Neutrophil (primary cell): ENCODE results near the gene SERTAD1.
A peak's percentile ranks its signal among the peaks of the same experiment; 100 is the strongest.
"Not testable (repeated sequence)": the region's sequence is repeated elsewhere in the genome, so short reads cannot be mapped to it uniquely, and the experiment has no call there.

Source experiments
- H3K27ac ChIP-seq: fragments of 200-600 bp; sonication (generic); 2 replicates; pipeline ENCODE4 v1.5.1; 2016; ENCODE audit warnings: mild to moderate bottlenecking, moderate library complexity
- H3K27me3 ChIP-seq: fragments of 200-600 bp; sonication (generic); 2 replicates; pipeline ENCODE4 v1.6.0; 2016; ENCODE audit warnings: mild to moderate bottlenecking
- H3K36me3 ChIP-seq: fragments of 200-600 bp; sonication (generic); 2 replicates; pipeline ENCODE4 v1.5.1; 2017
- H3K4me1 ChIP-seq, 2 experiments: fragments of 200-600 bp in 1 of 2; sonication (generic) in 1 of 2; 1 replicate in 1 of 2; 2 replicates in 1 of 2; pipeline versions ENCODE4 v1.5.1 to v1.6.1; 2013 to 2016; ENCODE audit warnings: low read depth in 1 of 2, low read length in 1 of 2, mild to moderate bottlenecking in 1 of 2, moderate library complexity in 1 of 2; ENCODE audit not compliant: control insufficient read depth in 1 of 2, insufficient read depth in 1 of 2
- H3K4me3 ChIP-seq, 2 experiments: fragments of 200-600 bp in 1 of 2; sonication (generic) in 1 of 2; 1 replicate in 1 of 2; 2 replicates in 1 of 2; pipeline ENCODE4 v1.5.1; 2013 to 2016; ENCODE audit warnings: low read depth in 1 of 2, low read length in 1 of 2, mild to moderate bottlenecking in 1 of 2, moderate library complexity in 1 of 2
- H3K9me3 ChIP-seq: fragments of 200-600 bp; sonication (generic); 2 replicates; pipeline ENCODE4 v1.5.1; 2016
- CTCF ChIP-seq: fragments of 200-600 bp; sonication (generic); IDR thresholded peaks from 2 replicates; pipeline ENCODE4 v1.5.1; 2016; ENCODE audit warnings: antibody characterized with exemption

The SERTAD1 gene

GRCh38 chr19:40431698-40432097 lies 5.9 kb upstream of the SERTAD1 start:
- Histone ChIP-seq H3K27ac (no peak overlapping the region), H3K4me1 (peaks cover 13 to 15% of the 10 kb centered on the region in 2 experiments), H3K9me3 (no peaks in the 10 kb centered on the region), H3K4me3 (no peak overlapping the region), H3K27me3 (no peaks in the 10 kb centered on the region), H3K36me3 (no peaks in the 10 kb centered on the region)
- no peak for TF ChIP-seq CTCF

- not testable (repeated sequence) for H3K27ac ChIP-seq, H3K27me3 ChIP-seq, H3K9me3 ChIP-seq, H3K4me3 ChIP-seq, H3K36me3 ChIP-seq
- peaks cover 19 to 23% of the 10 kb centered on the region in 2 experiments for H3K4me1 ChIP-seq
Observed at GRCh38 chr19:40430242-40430641, 4.5 kb upstream of the SERTAD1 start.

GRCh38 chr19:40428197-40428596 lies 2.4 kb upstream of the SERTAD1 start:
- H3K27ac ChIP-seq, H3K4me3 ChIP-seq, H3K36me3 ChIP-seq, H3K27me3 ChIP-seq, H3K9me3 ChIP-seq: not testable (repeated sequence)
- H3K4me1 ChIP-seq, result peaks cover 14 to 15% of the 10 kb centered on the region in 2 experiments

GRCh38 chr19:40424637-40425449 lies 949 bp downstream of the SERTAD1 start:
- H3K4me3 ChIP-seq, result peak overlapping the region; percentile 85 to 92
- H3K27me3 ChIP-seq, result no peaks in the 10 kb centered on the region
- H3K9me3 ChIP-seq, result no peaks in the 10 kb centered on the region
- H3K4me1 ChIP-seq, result peaks cover 27 to 34% of the 10 kb centered on the region in 2 experiments
- peak overlapping the region; percentile 97 for H3K27ac ChIP-seq
- TF ChIP-seq CTCF, result no peak
- H3K36me3 ChIP-seq, result peaks cover 10% of the 10 kb centered on the region

GRCh38 chr19:40423938-40424337 lies 1.9 kb downstream of the SERTAD1 start:
- Histone ChIP-seq H3K4me3 (no peak overlapping the region), H3K27me3 (no peaks in the 10 kb centered on the region), H3K27ac (no peak overlapping the region), H3K9me3 (no peaks in the 10 kb centered on the region), H3K4me1 (peaks cover 27 to 34% of the 10 kb centered on the region in 2 experiments), H3K36me3 (peaks cover 10% of the 10 kb centered on the region)
- TF ChIP-seq CTCF, result no peak

GRCh38 chr19:40422748-40423566 lies 2.8 kb downstream of the SERTAD1 start:
- H3K9me3 ChIP-seq, result no peaks in the 10 kb centered on the region
- peaks cover 10% of the 10 kb centered on the region for H3K36me3 ChIP-seq
- no peak overlapping the region for H3K4me3 ChIP-seq
- no peaks in the 10 kb centered on the region for H3K27me3 ChIP-seq
- peaks cover 28 to 34% of the 10 kb centered on the region in 2 experiments for H3K4me1 ChIP-seq
- no peak for TF ChIP-seq CTCF
- peak overlapping the region; percentile 29 for H3K27ac ChIP-seq
